HepG2 (cell line): ENCODE measurements around the gene C19orf47. TPM values are rescaled to one million over a fixed set of nuclear protein-coding genes. Genes with fewer than 3 reads are reported as not detected.

Experiments used
- FOXK2 ChIP-seq: fragments of 450-650 bp; IDR thresholded peaks from 2 replicates; pipeline ENCODE4 v1.6.1; 2016
- JUN ChIP-seq: sonication (generic); formaldehyde crosslinking; IDR thresholded peaks from 2 replicates; pipeline ENCODE4 v1.4.0; 2020; ENCODE audit warnings: mild to moderate bottlenecking, missing genetic modification reagents
- MXD3 ChIP-seq: IDR thresholded peaks from 2 replicates; pipeline ENCODE4 v1.6.1; 2016; ENCODE audit warnings: mild to moderate bottlenecking, missing biosample characterization, missing genetic modification reagents
- PATZ1 ChIP-seq: sonication (generic); formaldehyde crosslinking; IDR thresholded peaks from 2 replicates; pipeline ENCODE4 v1.4.0; 2020; ENCODE audit warnings: missing genetic modification reagents
- PAWR ChIP-seq: sonication (generic); formaldehyde crosslinking; IDR thresholded peaks from 2 replicates; pipeline ENCODE4 v1.4.0; 2020; ENCODE audit warnings: missing genetic modification reagents, mild to moderate bottlenecking, borderline replicate concordance
- TAF15 ChIP-seq: fragments of 200-400 bp; formaldehyde crosslinking; IDR thresholded peaks from one replicate; pipeline ENCODE4 v1.6.1; 2018; ENCODE audit warnings: mild to moderate bottlenecking, low read depth, low read length; ENCODE audit not compliant: poor library complexity, severe bottlenecking
- WIZ ChIP-seq: sonication (generic); formaldehyde crosslinking; IDR thresholded peaks from 2 replicates; pipeline ENCODE4 v1.5.1; 2020; ENCODE audit warnings: mild to moderate bottlenecking, missing genetic modification reagents
- ZBTB33 ChIP-seq: sonication (generic); formaldehyde crosslinking; IDR thresholded peaks from 2 replicates; pipeline ENCODE4 v1.4.0; 2020; ENCODE audit warnings: missing genetic modification reagents
- ZC3H13 ChIP-seq: sonication (generic); formaldehyde crosslinking; IDR thresholded peaks from 2 replicates; pipeline ENCODE4 v1.8.1; 2023; ENCODE audit warnings: mild to moderate bottlenecking, missing genetic modification reagents, moderate library complexity
- ZFYVE20 ChIP-seq: sonication (generic); formaldehyde crosslinking; IDR thresholded peaks from 2 replicates; pipeline ENCODE4 v1.8.0; 2023; ENCODE audit warnings: low read depth, mild to moderate bottlenecking, moderate library complexity, missing genetic modification reagents, borderline replicate concordance
- ZNF124 ChIP-seq: sonication (generic); formaldehyde crosslinking; IDR thresholded peaks from 2 replicates; pipeline ENCODE4 v1.4.0; 2020; ENCODE audit warnings: missing genetic modification reagents
- ZNF136 ChIP-seq: sonication (generic); formaldehyde crosslinking; IDR thresholded peaks from 2 replicates; pipeline ENCODE4 v1.8.1; 2022; ENCODE audit warnings: low read depth, mild to moderate bottlenecking, moderate library complexity, missing genetic modification reagents
- ZNF230 ChIP-seq: sonication (generic); formaldehyde crosslinking; IDR thresholded peaks from 2 replicates; pipeline ENCODE4 v1.4.0; 2020; ENCODE audit warnings: mild to moderate bottlenecking, missing genetic modification reagents
- ZNF24 ChIP-seq: fragments of 450-650 bp; IDR thresholded peaks from 2 replicates; pipeline ENCODE4 v1.6.1; 2017; ENCODE audit warnings: antibody characterized with exemption, mild to moderate bottlenecking
- ZNF367 ChIP-seq: sonication (generic); formaldehyde crosslinking; IDR thresholded peaks from 2 replicates; pipeline ENCODE4 v1.4.0; 2020; ENCODE audit warnings: missing genetic modification reagents, borderline replicate concordance
- polyA plus RNA-seq, 8 experiments: library from polyadenylated mRNA; depleted of rRNA in 3 of 8; stranded (reverse) in 7 of 8; unstranded in 1 of 8; fragments of >200 nt; fragmentation: Illumina TruSeq in 4 of 8; extraction: Trizol in 4 of 8; gene quantifications; 2 replicates each; pipeline versions ENCODE4 v1.2.1 to v1.2.3, GENCODE V29; 2011 to 2016; ENCODE audit warnings: low read depth in 4 of 8, missing spikeins in 1 of 8, mixed read lengths in 1 of 8; ENCODE audit not compliant: insufficient read depth in 1 of 8
- total RNA-seq, 5 experiments: library from RNA; depleted of rRNA; stranded (reverse); fragments of >200 nt; fragmentation: Illumina TruSeq; extraction: Trizol; gene quantifications; 2 replicates each; pipeline ENCODE4 v1.2.3, GENCODE V29; 2016; ENCODE audit warnings: low read depth in 1 of 5
- TF ChIP-seq, protein P1 (sequence below): IDR thresholded peaks from 2 replicates; pipeline ENCODE4 v1.6.1; 2016; ENCODE audit warnings: control low read depth
- TF ChIP-seq, protein P2 (sequence below): sonication (generic); formaldehyde crosslinking; IDR thresholded peaks from 2 replicates; pipeline ENCODE4 v1.4.0; 2020; ENCODE audit warnings: missing genetic modification reagents, borderline replicate concordance
- TF ChIP-seq, protein P3 (sequence below): sonication (generic); formaldehyde crosslinking; IDR thresholded peaks from 2 replicates; pipeline ENCODE4 v1.5.1; 2020; ENCODE audit warnings: mild to moderate bottlenecking, moderate library complexity, missing genetic modification reagents

C19orf47 gene
- total and polyA plus RNA-seq, 2 of the 13 experiments (the other 11 are each of a cell fraction or from before 2014, with no cell fraction given): 8.1 to 10.6 TPM

DNA sequence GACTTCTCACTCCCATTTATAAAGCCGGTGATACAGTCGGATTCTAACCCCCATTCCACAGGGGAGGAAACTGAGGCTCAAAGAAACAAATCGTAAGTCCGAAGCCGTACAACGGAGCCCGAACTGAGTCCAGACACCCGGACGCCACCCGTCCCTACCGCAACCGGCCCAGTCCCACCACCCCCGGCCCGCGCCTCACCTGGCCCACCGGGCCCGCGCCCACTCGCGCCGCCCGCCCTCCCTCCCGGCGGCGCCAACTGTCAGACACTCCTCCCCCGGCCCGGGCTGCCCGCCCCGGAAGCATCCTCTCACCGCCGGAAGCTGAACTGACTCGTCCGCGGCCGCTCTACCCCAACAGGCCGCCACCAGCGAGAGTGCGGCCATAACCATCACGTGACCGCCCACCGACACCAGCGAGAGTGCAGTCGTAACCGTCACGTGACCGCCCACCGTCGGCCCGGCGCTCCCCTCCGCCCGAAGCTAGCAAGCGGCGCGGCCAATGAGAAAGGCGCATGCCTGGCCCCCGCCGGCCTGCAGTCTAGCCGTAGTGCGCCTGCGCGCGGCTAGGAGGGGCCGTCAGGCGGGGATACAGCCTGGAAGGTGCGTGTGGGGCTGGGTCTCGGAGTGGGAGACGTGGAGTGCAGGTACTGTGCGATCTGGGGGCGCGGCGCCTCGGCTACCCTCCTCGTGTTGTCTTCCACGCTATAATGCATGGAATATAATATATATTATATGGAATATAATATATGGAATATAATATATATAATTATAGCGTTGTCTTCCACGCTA is at the start of gene C19orf47, which contains the start of gene PLD3 (continued):
- TF ChIP-seq, protein P1, sequence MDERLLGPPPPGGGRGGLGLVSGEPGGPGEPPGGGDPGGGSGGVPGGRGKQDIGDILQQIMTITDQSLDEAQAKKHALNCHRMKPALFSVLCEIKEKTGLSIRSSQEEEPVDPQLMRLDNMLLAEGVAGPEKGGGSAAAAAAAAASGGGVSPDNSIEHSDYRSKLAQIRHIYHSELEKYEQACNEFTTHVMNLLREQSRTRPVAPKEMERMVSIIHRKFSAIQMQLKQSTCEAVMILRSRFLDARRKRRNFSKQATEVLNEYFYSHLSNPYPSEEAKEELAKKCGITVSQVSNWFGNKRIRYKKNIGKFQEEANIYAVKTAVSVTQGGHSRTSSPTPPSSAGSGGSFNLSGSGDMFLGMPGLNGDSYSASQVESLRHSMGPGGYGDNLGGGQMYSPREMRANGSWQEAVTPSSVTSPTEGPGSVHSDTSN (CRISPR knock-in tag): no peak
- TF ChIP-seq PAWR (CRISPR knock-in tag): no peak
- TF ChIP-seq WIZ: no peak
- no peak for TF ChIP-seq ZNF367
- TF ChIP-seq PATZ1 (CRISPR knock-in tag): peak; percentile 89
- TF ChIP-seq ZC3H13: peak; percentile 62; the same call in 1 of the 2 replicates
- TF ChIP-seq ZNF124 (CRISPR knock-in tag): peak; percentile 65; the same call in 1 of the 2 replicates
- TF ChIP-seq ZNF24: no peak
- TF ChIP-seq MXD3 (CRISPR knock-in tag): peak; percentile 41; the same call in 1 of the 2 replicates
- peak; percentile 21; the same call in 1 of the 2 replicates for TF ChIP-seq ZNF136
- TF ChIP-seq TAF15: peak; percentile 71
- TF ChIP-seq ZNF230 (CRISPR knock-in tag): no peak
- no peak for TF ChIP-seq ZFYVE20 (CRISPR knock-in tag)
- 0 out of 2 replicates have a peak, but pooled peaks have one; percentile 10 for TF ChIP-seq ZBTB33
- TF ChIP-seq FOXK2: peak; percentile 39; the same call in 1 of the 2 replicates
- TF ChIP-seq, protein P2, sequence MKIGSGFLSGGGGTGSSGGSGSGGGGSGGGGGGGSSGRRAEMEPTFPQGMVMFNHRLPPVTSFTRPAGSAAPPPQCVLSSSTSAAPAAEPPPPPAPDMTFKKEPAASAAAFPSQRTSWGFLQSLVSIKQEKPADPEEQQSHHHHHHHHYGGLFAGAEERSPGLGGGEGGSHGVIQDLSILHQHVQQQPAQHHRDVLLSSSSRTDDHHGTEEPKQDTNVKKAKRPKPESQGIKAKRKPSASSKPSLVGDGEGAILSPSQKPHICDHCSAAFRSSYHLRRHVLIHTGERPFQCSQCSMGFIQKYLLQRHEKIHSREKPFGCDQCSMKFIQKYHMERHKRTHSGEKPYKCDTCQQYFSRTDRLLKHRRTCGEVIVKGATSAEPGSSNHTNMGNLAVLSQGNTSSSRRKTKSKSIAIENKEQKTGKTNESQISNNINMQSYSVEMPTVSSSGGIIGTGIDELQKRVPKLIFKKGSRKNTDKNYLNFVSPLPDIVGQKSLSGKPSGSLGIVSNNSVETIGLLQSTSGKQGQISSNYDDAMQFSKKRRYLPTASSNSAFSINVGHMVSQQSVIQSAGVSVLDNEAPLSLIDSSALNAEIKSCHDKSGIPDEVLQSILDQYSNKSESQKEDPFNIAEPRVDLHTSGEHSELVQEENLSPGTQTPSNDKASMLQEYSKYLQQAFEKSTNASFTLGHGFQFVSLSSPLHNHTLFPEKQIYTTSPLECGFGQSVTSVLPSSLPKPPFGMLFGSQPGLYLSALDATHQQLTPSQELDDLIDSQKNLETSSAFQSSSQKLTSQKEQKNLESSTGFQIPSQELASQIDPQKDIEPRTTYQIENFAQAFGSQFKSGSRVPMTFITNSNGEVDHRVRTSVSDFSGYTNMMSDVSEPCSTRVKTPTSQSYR (CRISPR knock-in tag): peak; percentile 52; the same call in 1 of the 2 replicates
- 0 out of 2 replicates have a peak, but pooled peaks have one; percentile 29 for TF ChIP-seq JUN (CRISPR knock-in tag)
- TF ChIP-seq, protein P3, sequence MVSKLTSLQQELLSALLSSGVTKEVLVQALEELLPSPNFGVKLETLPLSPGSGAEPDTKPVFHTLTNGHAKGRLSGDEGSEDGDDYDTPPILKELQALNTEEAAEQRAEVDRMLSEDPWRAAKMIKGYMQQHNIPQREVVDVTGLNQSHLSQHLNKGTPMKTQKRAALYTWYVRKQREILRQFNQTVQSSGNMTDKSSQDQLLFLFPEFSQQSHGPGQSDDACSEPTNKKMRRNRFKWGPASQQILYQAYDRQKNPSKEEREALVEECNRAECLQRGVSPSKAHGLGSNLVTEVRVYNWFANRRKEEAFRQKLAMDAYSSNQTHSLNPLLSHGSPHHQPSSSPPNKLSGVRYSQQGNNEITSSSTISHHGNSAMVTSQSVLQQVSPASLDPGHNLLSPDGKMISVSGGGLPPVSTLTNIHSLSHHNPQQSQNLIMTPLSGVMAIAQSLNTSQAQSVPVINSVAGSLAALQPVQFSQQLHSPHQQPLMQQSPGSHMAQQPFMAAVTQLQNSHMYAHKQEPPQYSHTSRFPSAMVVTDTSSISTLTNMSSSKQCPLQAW (CRISPR knock-in tag): peak; percentile 90
